Stimulated activated naive B cell treated with anti-CD40 and anti-IgM and Interleukin-4, amounts not matched to agents 10 μg/mL and 1 μg/mL and 100 μg/mL, for 72 hours (primary cell): ENCODE measurements around the gene VAT1L.

Source experiments
- ATAC-seq, 2 donors: fragments of 150-1000 bp; cut with Tn5 transposase; replicated peaks; 2 replicates each; pipeline ENCODE4 v1.10.0; 2021; ENCODE audit warnings: moderate library complexity in 1 of 2
- DNase-seq: peaks from one replicate; pipeline ENCODE4 v3.0.0; 2021
- H3K27ac Mint-ChIP-seq: one replicate; pipeline ENCODE4 v1.8.0; 2022; ENCODE audit warnings: mild to moderate bottlenecking, mixed read lengths
- H3K27me3 Mint-ChIP-seq, 2 donors: one replicate each; pipeline ENCODE4 v1.8.0; 2022; ENCODE audit warnings: mixed read lengths in 2 of 2
- H3K36me3 Mint-ChIP-seq, 2 donors: one replicate each; pipeline ENCODE4 v1.8.0; 2022; ENCODE audit warnings: mixed read lengths in 2 of 2, mild to moderate bottlenecking in 1 of 2
- H3K4me1 Mint-ChIP-seq, 2 donors: one replicate each; pipeline ENCODE4 v1.8.0; 2022; ENCODE audit warnings: mixed read lengths in 2 of 2, mild to moderate bottlenecking in 1 of 2
- H3K4me3 Mint-ChIP-seq, 2 donors: one replicate each; pipeline ENCODE4 v1.8.0; 2022; ENCODE audit warnings: mild to moderate bottlenecking in 2 of 2, mixed read lengths in 2 of 2, moderate library complexity in 1 of 2
- H3K9me3 Mint-ChIP-seq, 2 donors: one replicate each; pipeline ENCODE4 v1.8.0; 2022; ENCODE audit warnings: mixed read lengths in 2 of 2, mild to moderate bottlenecking in 1 of 2

VAT1L gene

GRCh38 chr16:77913738-77914253 lies 125.4 kb downstream of the VAT1L start:
- Mint-ChIP-seq H3K36me3 (no peaks in the 10 kb centered on the region), H3K4me3 (no peak overlapping the region), H3K27me3 (no peaks in the 10 kb centered on the region), H3K4me1 (no peaks in the 10 kb centered on the region), H3K27ac (no peak overlapping the region), H3K9me3 (peaks cover 0 to 2% of the 10 kb centered on the region in 2 donors)
- DNase-seq (no peak), ATAC-seq (no peak)

- ATAC-seq (no peak), DNase-seq (no peak)
- no peak overlapping the region for H3K4me3 Mint-ChIP-seq
- no peaks in the 10 kb centered on the region for H3K36me3 Mint-ChIP-seq
- no peak overlapping the region for H3K27ac Mint-ChIP-seq
- H3K9me3 Mint-ChIP-seq, result peaks cover 0 to 2% of the 10 kb centered on the region in 2 donors
- no peaks in the 10 kb centered on the region for H3K27me3 Mint-ChIP-seq
- no peaks in the 10 kb centered on the region for H3K4me1 Mint-ChIP-seq
These were observed 127.7 kb downstream of the VAT1L start for GRCh38 chr16:77916111-77916510.

- H3K27me3 Mint-ChIP-seq, result no peaks in the 10 kb centered on the region
- no peaks in the 10 kb centered on the region for H3K9me3 Mint-ChIP-seq
- H3K36me3 Mint-ChIP-seq, result no peaks in the 10 kb centered on the region
- ATAC-seq, result no peak
- no peak overlapping the region for H3K27ac Mint-ChIP-seq
- DNase-seq, result no peak
- H3K4me3 Mint-ChIP-seq, result no peak overlapping the region
- no peaks in the 10 kb centered on the region for H3K4me1 Mint-ChIP-seq
These were observed 129.6 kb downstream of the VAT1L start for GRCh38 chr16:77917971-77918370.

DNA sequence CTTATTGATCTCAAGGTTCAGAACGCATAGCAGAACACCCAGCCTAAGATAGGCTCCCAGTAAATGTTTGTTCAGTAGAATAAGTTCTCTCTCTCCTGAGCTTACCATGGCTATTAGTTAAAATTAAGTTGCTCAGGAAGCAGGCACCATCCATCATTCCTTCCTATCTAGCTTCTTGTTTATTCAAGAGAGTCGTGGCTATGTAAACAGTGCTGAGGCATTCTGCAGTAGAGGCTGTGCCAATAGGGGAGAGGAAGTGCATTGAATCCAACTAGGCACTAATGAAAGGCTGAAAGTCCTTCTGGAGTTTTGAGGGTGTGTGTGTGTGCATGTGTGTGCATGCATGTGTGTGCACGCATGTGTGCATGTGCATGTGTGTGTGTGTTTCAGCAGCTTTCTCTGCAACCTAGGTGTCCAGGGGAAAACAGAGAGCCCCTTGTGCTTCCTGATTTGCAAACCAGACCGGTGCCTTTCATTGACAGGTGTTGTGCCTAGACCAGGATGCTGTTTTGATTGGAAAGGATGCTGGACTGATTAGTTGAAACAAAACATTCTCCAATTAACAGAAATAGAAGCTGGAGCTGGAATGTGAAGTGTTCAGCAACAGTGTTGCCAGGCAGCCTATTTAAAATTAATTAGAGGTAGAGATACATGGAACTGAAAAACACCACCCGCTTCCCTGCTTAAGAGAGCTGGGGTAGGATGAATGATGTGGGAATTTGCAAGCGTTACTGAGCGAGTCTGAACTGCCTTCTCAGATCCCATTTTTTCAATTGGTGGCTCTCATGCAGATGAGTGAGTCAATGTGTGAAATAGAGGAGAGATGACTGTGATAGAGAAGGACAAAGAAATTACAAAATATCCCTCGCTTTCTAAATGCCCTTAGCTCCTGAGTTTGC lies 130.7 kb downstream of the VAT1L start:
- DNase-seq (no peak), ATAC-seq (no peak)
- Mint-ChIP-seq H3K27me3 (no peaks in the 10 kb centered on the region), H3K4me1 (no peaks in the 10 kb centered on the region), H3K9me3 (no peaks in the 10 kb centered on the region), H3K27ac (no peak overlapping the region), H3K36me3 (no peaks in the 10 kb centered on the region), H3K4me3 (no peak overlapping the region)

- no peak for DNase-seq
- Mint-ChIP-seq H3K27me3 (no peaks in the 10 kb centered on the region), H3K4me1 (no peaks in the 10 kb centered on the region), H3K27ac (no peak overlapping the region), H3K4me3 (no peak overlapping the region), H3K9me3 (no peaks in the 10 kb centered on the region), H3K36me3 (no peaks in the 10 kb centered on the region)
- ATAC-seq, result no peak
These were observed 131.5 kb downstream of the VAT1L start for GRCh38 chr16:77919761-77920415.

DNA sequence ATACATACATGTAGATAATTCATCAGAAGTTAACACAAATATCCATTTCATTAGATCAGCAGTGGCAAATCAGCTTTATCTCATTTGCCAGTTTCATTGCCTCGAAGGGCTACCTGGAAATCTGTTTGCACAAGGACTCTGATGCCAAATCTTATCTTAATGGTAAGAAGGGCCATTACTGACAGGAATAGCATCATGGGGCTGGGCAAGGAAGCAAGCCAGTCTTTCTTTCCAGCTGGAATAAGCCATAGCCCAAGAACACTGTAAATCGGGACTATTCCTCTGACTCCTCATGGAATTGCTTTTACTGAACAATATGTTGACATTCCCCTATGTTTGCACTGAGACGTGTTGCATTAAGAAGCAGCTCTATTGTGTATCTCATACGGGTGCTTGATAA lies 132.6 kb downstream of the VAT1L start:
- no peaks in the 10 kb centered on the region for H3K27me3 Mint-ChIP-seq
- H3K4me3 Mint-ChIP-seq, result no peak overlapping the region
- ATAC-seq, result no peak

GRCh38 chr16:77922228-77922754 lies 133.9 kb downstream of the VAT1L start:
- ATAC-seq (no peak), DNase-seq (no peak)
- Mint-ChIP-seq H3K36me3 (no peaks in the 10 kb centered on the region), H3K27ac (no peak overlapping the region), H3K4me1 (no peaks in the 10 kb centered on the region), H3K9me3 (no peaks in the 10 kb centered on the region), H3K27me3 (no peaks in the 10 kb centered on the region), H3K4me3 (no peak overlapping the region)

More for the DNA sequence above, 132.6 kb downstream of the VAT1L start:
- no peaks in the 10 kb centered on the region for H3K36me3 Mint-ChIP-seq
- DNase-seq, result no peak
- no peaks in the 10 kb centered on the region for H3K9me3 Mint-ChIP-seq
- no peaks in the 10 kb centered on the region for H3K4me1 Mint-ChIP-seq
- no peak overlapping the region for H3K27ac Mint-ChIP-seq

DNA sequence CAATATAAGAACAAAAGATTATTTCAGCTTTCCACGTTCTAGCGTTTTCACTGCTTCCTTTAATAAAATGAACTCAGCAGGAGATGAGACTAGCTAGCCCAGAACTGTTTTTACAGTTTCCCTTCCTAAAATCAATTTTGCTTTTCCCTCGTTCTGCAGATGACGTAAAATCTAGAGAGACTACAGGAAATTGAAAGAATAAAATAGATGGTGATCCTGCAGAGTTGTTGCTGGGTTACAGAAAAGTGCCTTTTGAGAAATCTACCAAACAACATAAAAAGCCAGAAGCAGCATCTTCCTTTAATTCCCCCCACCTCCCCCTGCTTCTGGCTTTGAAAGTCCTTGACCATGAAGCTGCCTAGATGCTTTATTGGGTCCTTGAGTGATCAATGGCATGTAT lies 137.2 kb downstream of the VAT1L start:
- ATAC-seq (no peak), DNase-seq (no peak)
- no peak overlapping the region for H3K27ac Mint-ChIP-seq
- no peak overlapping the region for H3K4me3 Mint-ChIP-seq
- no peaks in the 10 kb centered on the region for H3K36me3 Mint-ChIP-seq
- no peaks in the 10 kb centered on the region for H3K4me1 Mint-ChIP-seq
- H3K27me3 Mint-ChIP-seq, result no peaks in the 10 kb centered on the region
- no peaks in the 10 kb centered on the region for H3K9me3 Mint-ChIP-seq

GRCh38 chr16:77928096-77928495 lies 139.7 kb downstream of the VAT1L start:
- no peak for DNase-seq
- H3K27ac Mint-ChIP-seq, result no peak overlapping the region

GRCh38 chr16:77929004-77929403 lies 140.6 kb downstream of the VAT1L start:
- DNase-seq, result no peak
- H3K36me3 Mint-ChIP-seq, result no peaks in the 10 kb centered on the region

More at GRCh38 chr16:77928096-77928495, 139.7 kb downstream of the VAT1L start:
- H3K9me3 Mint-ChIP-seq, result no peaks in the 10 kb centered on the region
- no peaks in the 10 kb centered on the region for H3K4me1 Mint-ChIP-seq
- no peaks in the 10 kb centered on the region for H3K27me3 Mint-ChIP-seq
- ATAC-seq, result no peak
- no peaks in the 10 kb centered on the region for H3K36me3 Mint-ChIP-seq
- no peak overlapping the region for H3K4me3 Mint-ChIP-seq

DNA sequence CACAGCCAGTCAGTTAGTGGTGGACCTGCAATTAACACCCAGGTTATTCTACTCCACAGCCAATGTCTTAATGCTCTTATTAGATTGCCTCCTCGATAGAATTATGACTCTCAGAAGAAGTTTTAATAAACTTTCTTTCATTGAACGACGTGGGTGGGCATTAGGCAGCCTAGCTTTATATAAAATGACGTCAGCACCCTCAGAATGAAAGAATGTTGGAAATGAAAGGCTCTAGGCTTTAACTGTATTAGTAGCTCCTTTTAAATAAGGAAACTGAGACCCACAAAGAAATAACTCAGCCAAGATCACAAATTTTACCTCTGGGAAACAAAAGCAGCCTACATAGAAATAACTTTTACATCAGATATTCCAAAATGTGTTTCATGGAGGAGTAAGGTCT lies 142.7 kb downstream of the VAT1L start:
- Mint-ChIP-seq H3K4me3 (no peak overlapping the region), H3K27ac (no peak overlapping the region), H3K36me3 (no peaks in the 10 kb centered on the region), H3K4me1 (no peaks in the 10 kb centered on the region), H3K9me3 (no peaks in the 10 kb centered on the region), H3K27me3 (peaks cover 0 to 7% of the 10 kb centered on the region in 2 donors)
- no peak for DNase-seq
- ATAC-seq, result no peak

More at GRCh38 chr16:77929004-77929403, 140.6 kb downstream of the VAT1L start:
- Mint-ChIP-seq H3K4me1 (no peaks in the 10 kb centered on the region), H3K9me3 (no peaks in the 10 kb centered on the region), H3K27ac (no peak overlapping the region), H3K27me3 (peaks cover 0 to 7% of the 10 kb centered on the region in 2 donors), H3K4me3 (no peak overlapping the region)
- ATAC-seq, result no peak

- Mint-ChIP-seq H3K36me3 (no peaks in the 10 kb centered on the region), H3K4me1 (no peaks in the 10 kb centered on the region), H3K9me3 (peaks cover 7 to 8% of the 10 kb centered on the region in 2 donors), H3K4me3 (no peak overlapping the region), H3K27ac (no peak overlapping the region), H3K27me3 (peaks cover 0 to 7% of the 10 kb centered on the region in 2 donors)
- DNase-seq, result no peak
- ATAC-seq, result no peak
These were observed 149.2 kb downstream of the VAT1L start for GRCh38 chr16:77937473-77938149.

GRCh38 chr16:77938913-77939312 lies 150.5 kb downstream of the VAT1L start:
- Mint-ChIP-seq H3K27me3 (peaks cover 0 to under 1% of the 10 kb centered on the region in 2 donors), H3K9me3 (peaks cover 7 to 8% of the 10 kb centered on the region in 2 donors)
- ATAC-seq, result no peak

GRCh38 chr16:77939968-77940367 lies 151.6 kb downstream of the VAT1L start:
- Mint-ChIP-seq H3K9me3 (peaks cover 7 to 8% of the 10 kb centered on the region in 2 donors), H3K4me1 (no peaks in the 10 kb centered on the region), H3K27me3 (no peaks in the 10 kb centered on the region), H3K4me3 (no peak overlapping the region), H3K27ac (no peak overlapping the region), H3K36me3 (no peaks in the 10 kb centered on the region)
- DNase-seq, result no peak
- ATAC-seq, result no peak

More at GRCh38 chr16:77938913-77939312, 150.5 kb downstream of the VAT1L start:
- Mint-ChIP-seq H3K4me1 (no peaks in the 10 kb centered on the region), H3K36me3 (no peaks in the 10 kb centered on the region), H3K27ac (no peak overlapping the region), H3K4me3 (no peak overlapping the region)
- DNase-seq, result no peak
